GM21515 (cell line): Measurements from ENCODE around the gene GPR61.

Experiments used
- ATAC-seq: cut with Tn5 transposase; IDR thresholded peaks from one replicate; pipeline ENCODE4 v1.9.1; 2021; ENCODE audit not compliant: unreplicated experiment

The GPR61 gene

GRCh38 chr1:109567877-109568672 lies 28.4 kb downstream of the GPR61 start:
- ATAC-seq = no peak

- no peak for ATAC-seq
Measured at GRCh38 chr1:109569323-109569722, 29.7 kb downstream of the GPR61 start.

GRCh38 chr1:109570414-109570813 lies 30.7 kb downstream of the GPR61 start:
- ATAC-seq = no peak

- no peak for ATAC-seq
Measured at GRCh38 chr1:109573785-109574184, 34.1 kb downstream of the GPR61 start.

- ATAC-seq = no peak
Measured at GRCh38 chr1:109578947-109579443, 39.3 kb downstream of the GPR61 start.

GRCh38 chr1:109579491-109579890 lies 39.8 kb downstream of the GPR61 start:
- ATAC-seq = no peak

- no peak for ATAC-seq
Measured at GRCh38 chr1:109582021-109582420, 42.3 kb downstream of the GPR61 start.

- no peak for ATAC-seq
Measured at GRCh38 chr1:109584766-109585165, 45.1 kb downstream of the GPR61 start.

- ATAC-seq = no peak
Measured at GRCh38 chr1:109586055-109586454, 46.4 kb downstream of the GPR61 start.

GRCh38 chr1:109589177-109589576 lies 49.5 kb downstream of the GPR61 start:
- no peak for ATAC-seq

- ATAC-seq = no peak
Measured at GRCh38 chr1:109589679-109590078, 50.0 kb downstream of the GPR61 start.

- no peak for ATAC-seq
Measured at GRCh38 chr1:109592916-109593315, 53.2 kb downstream of the GPR61 start.

- no peak for ATAC-seq
Measured at GRCh38 chr1:109595531-109595930, 55.9 kb downstream of the GPR61 start.
